Activated CD8-positive, alpha-beta memory T cell treated with anti-CD3 and anti-CD28 coated beads for 36 hours (primary cell): Measurements from ENCODE around the gene MATN4. TPM values are rescaled to one million over a fixed set of nuclear protein-coding genes. Genes with fewer than 3 reads are reported as not detected.

Experiments
- CTCF ChIA-PET: fragments of 350-600 bp; sonication (Branson Sonifier 250); formaldehyde crosslinking; loops from one replicate; lab custom pipeline; 2021; ENCODE audit warnings: antibody characterized with exemption; lab: Charles Lee
- POLR2A ChIA-PET: fragments of 350-600 bp; sonication (Branson Sonifier 250); formaldehyde crosslinking; loops from one replicate; lab custom pipeline; 2021; ENCODE audit warnings: antibody characterized with exemption; lab: Charles Lee
- total RNA-seq, 2 experiments: library from RNA; stranded (reverse); gene quantifications; one replicate each; pipeline ENCODE4 v1.2.3, GENCODE V29; 2021

Gene MATN4
- total RNA-seq, 2 experiments from 2014 or later = 0.32 to 0.36 TPM

DNA sequence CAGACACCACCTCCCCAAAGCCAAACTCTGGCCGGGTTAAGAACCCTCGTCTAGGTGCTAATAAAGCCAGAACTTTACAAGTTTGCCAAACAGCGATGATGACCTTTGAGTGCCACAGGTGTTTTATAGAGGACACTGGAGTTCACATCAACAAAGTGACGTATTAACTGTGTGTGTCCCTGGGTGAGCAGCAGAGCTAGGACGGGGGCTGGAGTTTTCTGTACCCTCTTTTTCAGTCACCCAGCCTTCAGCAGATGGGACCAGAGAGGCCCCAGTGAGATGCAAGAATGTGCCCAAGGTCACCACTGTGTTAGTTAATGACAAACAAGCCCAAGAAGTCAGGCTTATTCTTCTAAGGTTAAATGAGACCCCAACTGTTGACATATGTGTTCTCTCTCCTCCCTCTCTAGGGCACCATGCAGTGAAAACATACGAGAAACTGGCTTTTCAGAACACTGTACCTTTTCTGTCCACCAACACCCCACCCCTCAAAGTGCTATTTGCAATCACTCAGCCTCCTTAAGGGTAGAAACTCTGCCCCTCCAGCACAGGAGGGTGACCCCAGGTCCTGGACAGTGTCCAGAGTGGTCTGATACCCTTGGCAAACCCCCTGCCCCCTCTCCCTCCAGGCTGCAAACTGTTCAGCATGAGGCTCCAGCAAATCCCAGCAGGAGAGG is 34.9 kb upstream of the MATN4 start:
- ChIA-PET POLR2A (interaction anchor here (1.1 kb wide), 1 partner anchor 30 kb away, joined by 6 read pairs; no protein-coding TSS in a partner anchor), CTCF (interaction anchor here (0.5 to 1.2 kb wide), 2 partner anchors 19 to 30 kb away, joined by 3 read pairs; no protein-coding TSS in a partner anchor)

DNA sequence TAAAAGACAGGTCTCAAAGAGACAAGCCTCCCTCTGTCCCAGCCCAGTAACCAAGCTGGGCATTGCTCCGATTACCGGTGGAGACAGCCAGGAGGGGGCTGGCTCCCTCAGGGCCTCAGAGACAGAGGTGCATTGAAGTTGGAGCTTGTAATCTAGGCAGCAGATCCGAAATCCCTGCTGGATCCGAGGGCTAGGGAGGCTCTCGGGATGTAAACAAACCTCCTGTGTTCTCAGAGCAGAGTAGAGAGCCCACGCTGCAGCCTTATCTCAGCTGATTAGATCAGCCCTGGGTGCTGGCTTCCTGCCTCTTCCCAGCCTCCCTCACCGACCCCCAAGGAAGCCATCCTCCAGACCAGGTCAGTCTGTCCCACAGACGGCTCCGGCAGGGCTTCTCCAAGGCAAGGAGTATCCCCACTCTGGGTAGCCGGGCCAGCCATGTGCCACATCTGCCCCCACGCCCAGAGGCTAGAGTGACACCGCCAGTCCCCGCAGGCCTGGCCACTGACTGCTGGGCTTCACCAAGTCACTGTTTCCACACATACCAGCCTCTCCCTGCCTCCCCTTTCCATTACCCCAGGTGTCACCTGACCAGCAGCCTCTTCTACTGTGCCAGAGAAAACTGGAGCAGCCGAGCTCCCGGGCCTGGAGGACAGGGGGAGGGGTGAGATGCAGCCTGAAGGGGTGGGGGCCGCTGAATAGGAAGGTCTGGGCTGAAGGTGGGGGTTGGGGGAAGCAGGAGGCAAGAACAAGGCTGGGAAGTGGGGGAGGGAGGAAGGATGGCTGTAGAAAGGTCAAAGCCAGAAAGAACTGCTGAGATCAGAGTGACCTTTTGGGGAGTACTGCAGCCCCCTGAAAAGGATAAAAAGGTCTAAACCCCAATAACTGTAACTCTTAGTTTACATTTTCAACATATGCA is 34.1 kb upstream of the MATN4 start:
- CTCF ChIA-PET = no interaction called here

DNA sequence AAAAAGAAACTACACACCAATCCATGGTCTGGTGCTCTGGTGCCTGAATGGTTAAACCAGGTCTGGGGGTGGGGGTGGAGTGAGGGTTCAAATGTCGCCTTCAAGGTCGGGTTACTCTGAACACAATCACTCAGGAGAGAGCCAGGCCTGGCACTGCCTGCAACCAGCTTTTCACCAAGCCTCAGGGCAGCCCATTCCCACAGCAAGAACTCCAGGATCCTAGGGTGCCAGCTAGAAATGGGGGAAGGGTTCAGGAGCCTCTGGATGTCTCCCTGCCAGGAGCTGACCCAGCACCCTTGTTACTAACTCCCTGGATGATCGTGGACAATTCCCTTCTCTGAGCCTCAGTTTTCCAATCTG is 33.5 kb upstream of the MATN4 start:
- ChIA-PET CTCF (interaction anchor here (0.7 kb wide), 1 partner anchor 94 kb away, joined by 3 read pairs; no protein-coding TSS in a partner anchor), POLR2A (no interaction called here)

More for the DNA sequence above, 34.1 kb upstream of the MATN4 start:
- POLR2A ChIA-PET = interaction anchor here (1.1 kb wide), 1 partner anchor 31 kb away, joined by 6 read pairs; no protein-coding TSS in a partner anchor

DNA sequence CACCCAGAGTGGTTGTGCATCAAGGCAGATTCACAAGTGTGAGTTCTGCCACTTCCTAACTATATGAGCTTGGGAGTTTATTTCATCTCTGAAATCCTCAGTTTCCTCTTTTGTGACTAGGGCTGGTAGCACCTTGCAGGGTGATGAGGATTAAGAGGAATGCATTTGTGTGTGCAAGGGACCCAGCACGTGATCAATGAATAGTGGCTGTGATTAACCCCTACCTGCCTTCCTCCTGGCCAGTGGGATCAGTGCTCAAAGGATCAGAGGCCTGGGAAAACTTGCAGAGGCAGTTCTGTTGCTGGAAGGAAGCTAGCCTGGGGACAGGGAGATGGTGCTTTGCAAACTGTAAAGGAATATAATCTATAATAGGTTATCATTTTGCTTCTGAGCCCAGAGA is 32.9 kb upstream of the MATN4 start:
- ChIA-PET CTCF (interaction anchor here (0.7 kb wide), 1 partner anchor 95 kb away, joined by 3 read pairs; no protein-coding TSS in a partner anchor), POLR2A (no interaction called here)

DNA sequence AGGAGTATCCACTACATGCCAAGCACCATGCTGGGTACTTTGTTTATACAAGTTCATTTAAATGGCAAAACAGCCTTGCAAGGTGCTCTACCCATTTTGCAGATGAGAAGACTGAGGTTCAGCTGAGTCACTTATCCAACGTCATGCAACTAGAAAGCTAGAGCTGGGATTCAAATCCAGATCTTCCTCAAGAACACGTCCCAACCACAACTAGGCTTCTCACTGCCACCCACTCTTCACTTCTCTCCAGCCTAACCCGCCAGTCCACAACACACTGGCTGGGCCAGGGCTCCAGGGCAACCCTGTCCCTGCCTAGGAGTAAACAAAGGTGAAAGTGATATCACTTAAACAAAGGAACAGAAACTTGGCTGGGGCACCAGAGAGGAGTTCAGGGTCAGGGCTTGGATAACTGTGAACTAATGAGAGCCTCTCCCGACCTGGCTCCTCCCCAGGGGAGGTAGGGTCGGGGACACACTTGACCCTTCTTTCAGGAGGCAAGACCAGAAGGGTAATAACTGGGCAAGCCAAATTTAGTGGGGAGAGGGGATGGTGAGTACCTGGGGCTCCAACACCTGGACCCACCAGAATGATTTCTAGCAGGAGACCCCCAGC is 32.2 kb upstream of the MATN4 start:
- ChIA-PET CTCF (no interaction called here), POLR2A (no interaction called here)

DNA sequence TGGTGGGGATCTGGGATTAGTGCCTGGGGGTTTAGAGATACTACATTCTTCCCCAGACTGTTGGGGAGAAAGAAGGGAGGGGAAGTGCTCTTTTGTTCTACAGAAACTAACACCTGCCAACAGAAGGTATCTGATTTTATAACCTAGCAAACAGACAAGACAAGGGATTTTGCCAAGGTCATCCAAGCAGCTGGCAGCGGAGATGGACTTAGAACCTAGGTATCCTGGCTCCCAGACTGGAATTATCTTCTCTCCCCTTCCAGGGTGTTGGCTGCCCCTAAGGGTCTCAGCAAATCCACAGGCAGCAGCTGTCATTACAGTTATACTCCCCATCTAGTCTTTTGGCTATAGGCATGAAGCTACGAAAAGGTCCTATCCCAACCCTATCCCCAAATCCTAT is 31.7 kb upstream of the MATN4 start:
- ChIA-PET CTCF (no interaction called here), POLR2A (no interaction called here)

DNA sequence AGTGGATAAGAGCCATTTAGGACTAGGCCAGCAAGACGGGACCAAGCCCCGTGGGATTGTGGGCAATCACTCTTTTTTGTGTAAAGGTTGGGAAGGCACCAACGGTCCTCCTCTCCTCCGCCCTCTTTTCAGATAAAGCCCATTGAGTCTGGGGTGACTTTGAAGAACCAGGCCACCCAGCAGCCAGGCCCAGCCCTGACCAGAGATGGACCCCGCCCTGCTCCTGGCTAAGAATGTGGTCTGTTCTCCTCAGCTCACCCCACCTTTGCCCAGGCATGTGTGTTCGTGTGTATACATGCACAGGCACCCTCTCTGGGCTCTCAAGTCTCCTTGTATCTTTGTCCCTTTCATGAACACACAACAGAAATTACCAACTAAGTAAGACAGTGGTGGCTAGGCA is 31.0 kb upstream of the MATN4 start:
- ChIA-PET POLR2A (no interaction called here), CTCF (no interaction called here)

DNA sequence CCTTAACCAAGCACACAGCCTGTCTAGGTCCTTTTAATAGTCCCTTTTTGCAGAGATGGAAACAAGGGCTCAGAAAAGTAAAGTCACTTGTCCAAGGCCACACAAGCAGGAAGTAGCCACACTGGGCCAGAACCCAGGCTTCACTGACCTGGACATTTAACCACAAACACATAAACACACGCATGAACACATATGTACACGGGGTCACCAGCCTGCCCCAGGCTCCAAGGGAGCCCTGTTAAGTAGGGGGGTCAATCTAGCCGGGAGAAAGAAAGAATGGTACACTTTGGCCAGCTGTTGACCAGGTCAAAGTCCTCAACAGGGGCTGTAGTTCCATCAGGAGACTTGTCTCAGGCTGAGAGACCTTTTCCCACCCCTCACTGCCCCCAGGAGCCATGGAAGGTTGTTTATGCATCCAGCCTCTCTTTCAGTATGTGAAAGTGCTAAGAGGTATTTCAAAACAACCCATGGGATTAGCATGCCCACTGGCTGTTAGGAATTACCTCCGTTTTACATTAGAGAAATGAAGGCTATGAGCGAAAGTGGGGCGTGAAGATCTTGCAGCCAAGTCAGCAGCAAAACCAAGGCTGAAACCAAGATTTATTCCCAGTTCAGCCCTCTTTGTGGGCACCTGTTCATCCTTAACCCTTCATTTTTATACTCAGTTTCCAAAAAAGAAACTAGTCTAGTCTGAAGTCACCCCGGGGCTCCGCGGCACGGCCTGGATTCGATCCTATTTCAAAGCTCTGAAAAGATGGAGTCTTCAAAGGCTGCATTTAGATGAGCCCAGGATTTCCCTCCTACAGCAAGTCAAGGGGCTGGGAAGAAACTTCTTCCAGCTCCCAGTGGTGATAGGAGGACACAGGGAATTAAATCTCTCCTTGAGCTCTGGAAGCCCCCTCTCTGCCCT is 30.3 kb upstream of the MATN4 start:
- POLR2A ChIA-PET = no interaction called here
- CTCF ChIA-PET = no interaction called here

DNA sequence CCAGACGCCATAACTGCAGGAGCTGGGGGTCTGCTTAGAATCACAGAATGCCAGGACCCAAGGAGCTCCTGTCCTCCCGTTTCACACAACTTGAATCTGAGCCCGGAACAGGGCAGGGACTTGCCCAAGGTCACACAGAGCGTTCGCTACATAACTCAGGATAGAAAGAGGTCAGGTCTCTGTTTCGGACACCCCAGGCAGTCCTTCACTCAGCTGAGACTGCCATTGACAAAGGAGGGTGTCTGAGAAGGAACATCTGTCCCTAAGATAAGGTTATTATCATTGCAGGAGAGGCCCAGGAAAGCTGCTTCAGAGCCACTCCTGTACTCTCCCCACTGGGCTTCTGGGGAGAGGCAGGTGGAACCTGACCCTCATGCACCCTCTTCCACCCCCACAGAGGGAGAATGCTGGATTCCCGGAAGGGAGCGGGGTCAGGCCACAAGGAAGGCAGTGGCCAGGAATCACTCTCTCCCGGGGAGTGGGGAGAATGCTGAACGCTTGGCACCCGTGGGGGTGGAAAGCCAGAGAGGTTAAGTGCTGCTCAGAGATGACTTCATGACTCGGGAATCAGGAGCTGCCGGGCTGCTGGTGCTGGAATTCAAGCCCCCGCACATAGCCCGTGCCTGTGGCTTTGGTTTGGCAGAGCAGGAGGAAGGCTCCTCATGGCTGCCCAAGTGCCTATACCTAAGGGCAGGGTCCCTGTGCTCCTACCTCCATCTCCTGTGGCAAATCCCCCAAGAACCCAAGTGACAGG is 29.4 kb upstream of the MATN4 start:
- ChIA-PET POLR2A (no interaction called here), CTCF (interaction anchor here (1.3 kb wide), 1 partner anchor 18 kb away, joined by 3 read pairs; no protein-coding TSS in a partner anchor)

DNA sequence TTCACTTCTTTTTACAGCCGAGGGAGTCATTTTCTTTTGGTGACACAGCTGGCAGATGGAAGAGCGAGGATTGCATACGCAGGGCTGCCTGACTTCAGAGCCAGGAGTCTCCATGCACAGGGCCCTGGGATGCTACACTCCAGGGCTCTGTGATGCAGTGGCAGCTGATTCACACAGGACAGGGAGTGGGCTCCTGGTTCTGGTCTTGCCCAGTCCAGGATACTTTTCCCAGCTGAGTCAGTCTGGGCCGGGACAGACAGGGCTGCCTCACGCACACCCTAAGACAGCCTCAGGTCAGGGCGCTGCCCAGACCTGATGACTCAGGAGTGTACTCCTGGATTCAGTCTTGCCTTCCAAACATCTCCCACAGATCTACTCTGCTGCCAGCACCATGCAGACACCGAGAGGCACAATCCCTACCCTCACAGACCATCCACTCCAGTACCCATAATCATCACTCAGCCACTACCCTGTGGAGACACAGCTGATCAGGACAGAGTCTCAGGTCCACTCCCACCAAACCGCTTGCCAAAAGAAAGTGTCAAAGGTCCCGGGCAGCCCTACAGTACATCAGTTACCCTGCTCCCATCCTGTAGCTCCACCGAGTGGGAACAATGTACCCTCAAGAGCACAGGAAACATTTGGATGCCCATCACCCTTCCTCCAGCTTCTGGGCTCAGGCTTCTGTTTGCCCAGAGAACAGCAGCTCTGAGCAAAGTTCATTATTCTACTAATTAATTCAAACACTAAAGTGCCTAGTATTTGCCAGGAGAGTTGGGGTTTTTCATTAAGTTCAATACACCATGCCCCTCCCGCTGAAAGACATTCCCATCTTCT is 28.6 kb upstream of the MATN4 start:
- POLR2A ChIA-PET = no interaction called here
- CTCF ChIA-PET = interaction anchor here (1.3 kb wide), 1 partner anchor 18 kb away, joined by 3 read pairs; no protein-coding TSS in a partner anchor

DNA sequence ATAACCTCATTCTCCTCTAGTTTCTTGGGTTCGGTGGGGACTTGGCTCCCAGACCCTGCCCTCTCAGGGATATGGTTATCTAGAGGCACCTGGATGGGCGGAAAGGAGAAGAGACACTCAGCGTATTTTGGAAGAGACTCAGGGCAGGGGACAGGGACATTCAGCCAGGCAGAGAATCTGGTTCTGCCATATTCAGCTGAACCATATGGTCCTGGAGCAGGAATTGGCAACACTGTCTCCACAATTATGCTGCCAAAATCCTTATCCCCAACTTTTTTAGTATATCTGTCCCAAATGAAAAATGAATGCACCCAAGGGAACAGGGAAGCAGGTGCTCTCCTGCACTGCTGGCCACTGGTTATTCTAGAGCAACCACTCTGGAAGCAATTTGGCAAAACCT is 22.4 kb upstream of the MATN4 start:
- ChIA-PET POLR2A (no interaction called here), CTCF (no interaction called here)

DNA sequence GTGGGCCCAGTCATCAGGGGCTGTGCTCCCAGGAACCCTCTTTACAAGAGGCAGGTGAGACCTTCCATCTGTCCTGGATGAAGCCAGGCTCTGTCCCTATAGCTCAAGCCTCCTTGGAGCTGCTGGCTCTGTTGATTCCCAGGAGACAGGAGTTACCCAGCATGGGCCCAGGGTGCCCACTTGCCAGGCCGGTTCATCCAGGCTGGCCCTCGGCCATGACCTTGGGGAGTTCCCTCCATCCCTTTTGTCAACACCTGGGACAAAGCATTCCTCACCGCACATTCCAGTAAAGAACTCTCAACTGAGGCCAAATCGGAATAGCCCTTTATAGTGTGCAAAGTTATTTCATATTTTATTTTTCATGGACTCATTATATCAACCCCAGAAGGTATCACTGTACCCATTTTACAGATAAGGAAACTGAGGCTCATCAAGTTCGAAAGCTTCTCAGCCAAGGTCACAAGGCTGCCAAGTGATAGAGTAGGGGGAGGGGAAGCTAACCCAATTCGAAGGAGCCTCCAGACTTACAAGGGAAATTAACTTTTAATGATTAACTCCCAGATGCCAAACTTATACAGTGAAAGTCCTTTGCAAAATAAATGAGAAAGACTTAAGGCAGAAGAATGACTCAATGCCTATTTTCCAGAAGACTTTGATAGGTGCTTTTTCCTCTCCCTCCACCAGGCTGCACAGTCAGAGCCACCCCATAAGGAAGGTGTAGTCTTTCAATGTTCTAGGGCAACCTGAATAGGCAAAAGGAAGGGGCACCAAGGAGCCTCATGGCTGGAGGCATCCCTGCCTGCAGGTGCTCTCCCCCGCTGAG is 21.6 kb upstream of the MATN4 start:
- CTCF ChIA-PET = no interaction called here
- POLR2A ChIA-PET = no interaction called here

DNA sequence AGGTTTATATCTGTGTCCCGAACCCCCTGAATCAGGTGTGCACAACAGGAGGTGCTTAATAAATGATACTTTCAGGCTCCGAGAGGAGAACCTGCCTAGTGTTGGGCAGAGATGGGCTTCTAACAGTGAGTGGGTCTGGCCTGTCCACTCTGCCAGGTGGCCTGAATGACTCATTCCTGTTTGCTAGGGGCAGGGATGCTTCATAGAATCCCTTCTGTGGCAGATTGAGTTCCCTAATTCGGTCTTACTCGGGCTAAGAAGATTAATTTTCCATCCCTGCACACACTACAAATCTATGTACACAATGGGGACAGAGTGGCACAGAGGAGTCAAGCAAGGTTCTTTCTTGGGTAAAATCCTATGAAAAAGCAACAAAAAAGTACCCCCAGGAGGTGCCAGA is 20.4 kb upstream of the MATN4 start:
- POLR2A ChIA-PET = no interaction called here
- CTCF ChIA-PET = no interaction called here

DNA sequence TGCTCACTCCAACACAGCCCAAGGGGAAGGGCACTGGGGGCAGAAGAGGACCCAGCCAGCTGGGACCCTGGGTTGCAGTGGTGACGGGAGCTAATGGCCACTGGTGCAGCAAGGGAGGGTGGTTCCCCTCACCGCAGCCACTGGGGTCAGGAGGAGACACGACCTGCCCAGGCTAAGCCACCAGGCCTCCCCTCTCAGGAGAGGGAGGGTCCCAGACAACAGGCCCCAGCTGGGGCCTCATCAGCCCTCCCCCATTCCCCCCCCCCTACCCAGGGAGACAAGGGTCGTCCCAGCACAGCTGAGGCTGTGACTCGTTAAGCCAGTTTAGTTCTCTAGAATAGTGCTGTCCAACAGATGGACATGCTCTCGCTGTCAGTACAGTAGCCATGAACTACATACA is 17.3 kb upstream of the MATN4 start:
- CTCF ChIA-PET = interaction anchor here (1.6 kb wide), 1 partner anchor 14 kb away, joined by 3 read pairs; no protein-coding TSS in a partner anchor

DNA sequence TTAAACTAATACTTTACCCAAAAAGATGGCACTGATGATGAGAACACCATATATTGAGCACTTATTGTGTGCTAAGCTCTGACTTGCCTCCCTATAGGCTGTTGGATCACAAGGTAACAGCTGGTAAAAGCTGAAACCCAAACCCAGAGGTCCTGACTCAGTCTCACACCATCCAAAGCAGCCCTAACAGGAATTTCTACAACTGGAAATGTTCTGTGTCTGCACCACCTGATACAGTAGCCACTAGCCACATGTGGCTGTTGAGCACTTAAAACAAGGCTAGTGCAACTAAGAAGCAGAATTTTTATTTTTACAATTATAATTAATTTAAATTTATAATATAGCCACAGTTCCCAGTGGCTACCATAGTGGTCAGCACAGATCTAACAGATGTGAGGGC is 15.6 kb upstream of the MATN4 start:
- CTCF ChIA-PET = interaction anchor here (0.6 to 1.5 kb wide), 3 partner anchors 12 to 113 kb away, joined by 3 to 8 read pairs (median 4); no protein-coding TSS in a partner anchor
- POLR2A ChIA-PET = no interaction called here

More for the DNA sequence above, 17.3 kb upstream of the MATN4 start:
- POLR2A ChIA-PET = no interaction called here

DNA sequence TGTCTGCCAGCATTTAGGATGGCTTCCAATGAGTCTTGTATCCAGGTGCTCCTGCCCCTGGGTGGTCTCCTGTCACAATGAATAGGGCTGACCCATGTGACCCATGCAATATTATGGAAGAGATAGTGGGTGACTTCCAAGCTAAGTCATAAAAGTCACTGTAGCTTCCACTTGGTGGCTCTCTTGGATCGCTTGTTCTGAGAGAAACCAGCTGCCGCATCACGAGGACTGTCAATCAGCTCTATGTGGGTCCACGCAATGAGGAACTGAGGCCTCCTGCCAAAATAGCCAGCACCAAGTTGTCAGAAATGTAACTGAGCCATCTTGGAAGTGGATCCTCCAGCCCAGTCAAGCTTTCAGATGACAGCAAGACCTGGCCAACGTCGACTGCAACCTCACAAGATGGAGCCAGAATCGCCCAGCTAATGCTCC is 14.9 kb upstream of the MATN4 start:
- ChIA-PET POLR2A (no interaction called here), CTCF (interaction anchor here (1.0 to 1.5 kb wide), 2 partner anchors 11 to 114 kb away, joined by 4 to 8 read pairs; no protein-coding TSS in a partner anchor)
